WTC11 (cell line): ENCODE data around the gene IL23R. TPM values are rescaled to one million over a fixed set of nuclear protein-coding genes. Genes with fewer than 3 reads are reported as not detected.

Source experiments
- ATAC-seq: fragments of 200-7000 bp; cut with Tn5 transposase; 2 replicates; pipeline ENCODE4 v1.10.0; 2021; ENCODE audit warnings: mild to moderate bottlenecking, moderate library complexity
- CTCF ChIA-PET: fragments of 300-600 bp; sonication (Branson Sonifier 250); formaldehyde crosslinking; loops from one replicate; lab custom pipeline; 2021; ENCODE audit warnings: antibody characterized with exemption; lab: Charles Lee
- POLR2A ChIA-PET: fragments of 350-600 bp; sonication (Branson Sonifier 250); formaldehyde crosslinking; loops from one replicate; lab custom pipeline; 2021; ENCODE audit warnings: antibody characterized with exemption; lab: Charles Lee
- DNase-seq: peaks from one replicate; pipeline ENCODE4 v3.0.0; 2021; ENCODE audit warnings: low spot score
- H3K27ac Mint-ChIP-seq: 2 replicates; pipeline ENCODE4 v1.8.0; 2021; ENCODE audit warnings: mixed read lengths
- H3K27me3 Mint-ChIP-seq: 2 replicates; pipeline ENCODE4 v1.8.0; 2021; ENCODE audit warnings: low read depth, mild to moderate bottlenecking, moderate library complexity, mixed read lengths
- H3K36me3 Mint-ChIP-seq: 2 replicates; pipeline ENCODE4 v1.8.0; 2021; ENCODE audit warnings: mixed read lengths
- H3K4me1 Mint-ChIP-seq: 2 replicates; pipeline ENCODE4 v1.8.0; 2022; ENCODE audit warnings: mixed read lengths
- H3K4me3 Mint-ChIP-seq: 2 replicates; pipeline ENCODE4 v1.8.0; 2021; ENCODE audit warnings: mild to moderate bottlenecking, moderate library complexity, mixed read lengths
- H3K9me3 Mint-ChIP-seq: 2 replicates; pipeline ENCODE4 v1.8.0; 2021; ENCODE audit warnings: mixed read lengths
- ATF2 ChIP-seq: sonication (generic); formaldehyde crosslinking; IDR thresholded peaks from 2 replicates; pipeline ENCODE4 v1.8.1; 2022; ENCODE audit warnings: low read depth, missing genetic modification reagents, borderline replicate concordance
- CBFB ChIP-seq: sonication (generic); formaldehyde crosslinking; IDR thresholded peaks from 2 replicates; pipeline ENCODE4 v1.8.1; 2022; ENCODE audit warnings: mild to moderate bottlenecking, low read depth, missing genetic modification reagents
- CREB1 ChIP-seq: sonication (generic); formaldehyde crosslinking; IDR thresholded peaks from 2 replicates; pipeline ENCODE4 v1.8.0; 2023; ENCODE audit warnings: mild to moderate bottlenecking, missing genetic modification reagents
- E2F4 ChIP-seq: sonication (generic); formaldehyde crosslinking; IDR thresholded peaks from 2 replicates; pipeline ENCODE4 v1.8.1; 2022; ENCODE audit warnings: low read depth, mild to moderate bottlenecking, moderate library complexity, missing genetic modification reagents, borderline replicate concordance
- ESRRA ChIP-seq: sonication (generic); formaldehyde crosslinking; IDR thresholded peaks from 2 replicates; pipeline ENCODE4 v1.8.1; 2022; ENCODE audit warnings: mild to moderate bottlenecking, missing genetic modification reagents, borderline replicate concordance
- FOXP4 ChIP-seq: sonication (generic); formaldehyde crosslinking; IDR thresholded peaks from 2 replicates; pipeline ENCODE4 v1.8.0; 2022; ENCODE audit warnings: mild to moderate bottlenecking, missing genetic modification reagents
- GTF2I ChIP-seq: fragments of 250-450 bp; sonication (Bioruptor Pico); conservative IDR thresholded peaks from 2 replicates; pipeline ENCODE4 v1.4.0; 2021; ENCODE audit warnings: mild to moderate bottlenecking
- KAT7 ChIP-seq: sonication (generic); formaldehyde crosslinking; IDR thresholded peaks from 2 replicates; pipeline ENCODE4 v1.8.1; 2023; ENCODE audit warnings: missing genetic modification reagents, mild to moderate bottlenecking, borderline replicate concordance
- MAX ChIP-seq: sonication (generic); formaldehyde crosslinking; IDR thresholded peaks from 2 replicates; pipeline ENCODE4 v1.8.0; 2022; ENCODE audit warnings: mild to moderate bottlenecking, missing genetic modification reagents
- MLX ChIP-seq: sonication (generic); formaldehyde crosslinking; IDR thresholded peaks from 2 replicates; pipeline ENCODE4 v1.8.1; 2023; ENCODE audit warnings: mild to moderate bottlenecking, missing genetic modification reagents, moderate library complexity
- NFE2L1 ChIP-seq: sonication (generic); formaldehyde crosslinking; IDR thresholded peaks from 2 replicates; pipeline ENCODE4 v1.8.1; 2023; ENCODE audit warnings: missing genetic modification reagents
- PRRX2 ChIP-seq: fragments of 250-450 bp; sonication (Bioruptor Pico); IDR thresholded peaks from 2 replicates; pipeline ENCODE4 v1.8.0; 2021; ENCODE audit warnings: mild to moderate bottlenecking
- SP1 ChIP-seq: sonication (generic); formaldehyde crosslinking; conservative IDR thresholded peaks from 2 replicates; pipeline ENCODE4 v1.8.1; 2022; ENCODE audit warnings: missing genetic modification reagents
- TEAD4 ChIP-seq: sonication (generic); formaldehyde crosslinking; IDR thresholded peaks from 2 replicates; pipeline ENCODE4 v1.8.0; 2022; ENCODE audit warnings: mild to moderate bottlenecking, missing genetic modification reagents
- ZNF219 ChIP-seq: sonication (generic); formaldehyde crosslinking; IDR thresholded peaks from 2 replicates; pipeline ENCODE4 v1.8.0; 2023; ENCODE audit warnings: missing genetic modification reagents, mild to moderate bottlenecking, borderline replicate concordance
- ZNF281 ChIP-seq: sonication (generic); formaldehyde crosslinking; IDR thresholded peaks from 2 replicates; pipeline ENCODE4 v1.8.0; 2023; ENCODE audit warnings: mild to moderate bottlenecking, missing genetic modification reagents
- ZNF416 ChIP-seq: fragments of 250-450 bp; sonication (Bioruptor Pico); IDR thresholded peaks from 2 replicates; pipeline ENCODE4 v1.9.0; 2021; ENCODE audit warnings: mild to moderate bottlenecking, inconsistent platforms
- total RNA-seq: library from RNA; stranded (reverse); gene quantifications from 3 replicates; pipeline ENCODE4 v1.2.3, GENCODE V29; 2021

Gene IL23R
- total RNA-seq, 1 experiment from 2014 or later: not detected

GRCh38 chr1:67307251-67308060 is 141.2 kb downstream of the IL23R start, which contains the start of gene IL12RB2:
IL12RB2 (plus strand) TSS chr1:67307873; CDS start chr1:67320369, 12,496 bp downstream.
- H3K27ac Mint-ChIP-seq: no peak within 1 kb of the TSS
- no peak for TF ChIP-seq E2F4 (CRISPR knock-in tag)
- no peak for TF ChIP-seq ZNF281
- TF ChIP-seq KAT7: 0 out of 2 replicates have a peak, but pooled peaks have one; percentile 18
- TF ChIP-seq NFE2L1: 0 out of 2 replicates have a peak, but pooled peaks have one; percentile 16
- peak; percentile 62; the same call in 1 of the 2 replicates for TF ChIP-seq FOXP4 (CRISPR knock-in tag)
- TF ChIP-seq, all 79 proteins: peak for 3
- DNase-seq: peak; percentile 36
- H3K4me1 Mint-ChIP-seq: peaks cover 7% of the 10 kb centered on the region
- peaks cover 55% of the 10 kb centered on the region for H3K27me3 Mint-ChIP-seq
- ChIA-PET POLR2A (no interaction called here), CTCF (interaction anchor here (1.0 kb wide), 3 partner anchors 9 to 46 kb away, joined by 3 to 5 read pairs (median 4); no protein-coding TSS in a partner anchor)
- peak within 1 kb of the TSS; percentile 87 for H3K4me3 Mint-ChIP-seq
- ATAC-seq: peak; percentile 78
- H3K9me3 Mint-ChIP-seq: no peaks in the 10 kb centered on the region
- no peaks in the 10 kb centered on the region for H3K36me3 Mint-ChIP-seq

GRCh38 chr1:67308136-67308535 is 141.9 kb downstream of the IL23R start:
- Mint-ChIP-seq H3K27ac (no peak overlapping the region), H3K36me3 (no peaks in the 10 kb centered on the region), H3K9me3 (no peaks in the 10 kb centered on the region), H3K4me3 (peak overlapping the region; percentile 87), H3K4me1 (peaks cover 7% of the 10 kb centered on the region), H3K27me3 (peaks cover 55% of the 10 kb centered on the region)
- POLR2A ChIA-PET: no interaction called here
- CTCF ChIA-PET: interaction anchor here (1.0 kb wide), 2 partner anchors 9 to 46 kb away, joined by 4 to 5 read pairs; no protein-coding TSS in a partner anchor
- ATAC-seq: peak; percentile 87
- DNase-seq: peak; percentile 35
- TF ChIP-seq E2F4 (CRISPR knock-in tag) (no peak), CREB1 (CRISPR knock-in tag) (no peak), PRRX2 (no peak), CBFB (no peak), ZNF416 (CRISPR knock-in tag) (no peak), MLX (CRISPR knock-in tag) (no peak), GTF2I (CRISPR knock-in tag) (no peak), ESRRA (CRISPR knock-in tag) (no peak), ZNF219 (CRISPR knock-in tag) (no peak), SP1 (CRISPR knock-in tag) (no peak), MAX (CRISPR knock-in tag) (no peak), ATF2 (no peak), TEAD4 (CRISPR knock-in tag) (no peak)
